ENCODE data around the gene CNTNAP2. TPM values are rescaled to one million over a fixed set of nuclear protein-coding genes. Genes with fewer than 3 reads are reported as not detected.
A peak's percentile ranks its signal among the peaks of the same experiment; 100 is the strongest.

The CNTNAP2 gene
- total RNA-seq, 1 experiment from 2014 or later = 42.5 TPM

DNA sequence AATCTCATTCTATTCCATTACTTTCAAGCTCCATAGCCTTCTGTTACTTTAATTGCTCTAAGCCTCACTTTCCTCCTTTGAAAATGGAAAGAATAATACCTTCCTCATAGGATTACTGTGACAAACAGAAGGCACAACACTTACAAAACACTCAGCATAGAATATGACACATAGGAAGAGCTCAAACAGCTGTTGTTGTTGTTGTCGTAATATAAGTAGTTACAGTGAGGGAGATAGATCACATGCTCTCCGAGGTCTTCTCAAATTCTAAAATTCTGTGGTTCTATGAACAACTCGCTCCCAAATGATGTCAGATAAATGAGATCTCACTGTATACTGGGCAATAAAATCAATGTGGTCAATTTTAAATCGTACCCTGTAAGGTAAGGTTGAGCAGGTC lies 1424.7 kb downstream of the CNTNAP2 start:
- Histone ChIP-seq H3K36me3 (ENCODE audit: control insufficient read depth, insufficient read depth, low read length) (no peaks in the 10 kb centered on the region), H3K9me3 (peaks cover 20% of the 10 kb centered on the region; the same call in 1 of the 2 replicates), H3K27me3 (replicated peaks; ENCODE audit: control insufficient read depth, insufficient read depth, low read length) (no peaks in the 10 kb centered on the region), H3K4me3 (ENCODE audit: low read depth, low read length) (no peak overlapping the region), H3K4me1 (no peaks in the 10 kb centered on the region)
- intact Hi-C loops (cut with micrococcal nuclease; ENCODE audit: unreplicated experiment) = no loop called here
- Mint-ChIP-seq H3K4me1 (ENCODE audit: low read depth, unreplicated experiment) (peaks cover 7% of the 10 kb centered on the region), H3K9me3 (ENCODE audit: unreplicated experiment) (peaks cover 54% of the 10 kb centered on the region), H3K27ac (ENCODE audit: unreplicated experiment) (no peak overlapping the region), H3K27me3 (ENCODE audit: insufficient read depth, unreplicated experiment) (no peaks in the 10 kb centered on the region), H3K4me3 (ENCODE audit: unreplicated experiment) (no peak overlapping the region), H3K36me3 (ENCODE audit: insufficient read depth, unreplicated experiment) (no peaks in the 10 kb centered on the region)
- no peak for DNase-seq
- BruUV-seq (replicated peaks) = no TSS peak
- POLR2A ChIA-PET = no interaction called here
- CTCF ChIA-PET = no interaction called here
- TF ChIP-seq CTCF (IDR thresholded peaks at IDR 0.05; ENCODE audit: insufficient read depth in 1 of 2, low read depth in 1 of 2, low read length in 1 of 2, severe bottlenecking in 1 of 2, unreplicated experiment in 1 of 2) = no peak

DNA sequence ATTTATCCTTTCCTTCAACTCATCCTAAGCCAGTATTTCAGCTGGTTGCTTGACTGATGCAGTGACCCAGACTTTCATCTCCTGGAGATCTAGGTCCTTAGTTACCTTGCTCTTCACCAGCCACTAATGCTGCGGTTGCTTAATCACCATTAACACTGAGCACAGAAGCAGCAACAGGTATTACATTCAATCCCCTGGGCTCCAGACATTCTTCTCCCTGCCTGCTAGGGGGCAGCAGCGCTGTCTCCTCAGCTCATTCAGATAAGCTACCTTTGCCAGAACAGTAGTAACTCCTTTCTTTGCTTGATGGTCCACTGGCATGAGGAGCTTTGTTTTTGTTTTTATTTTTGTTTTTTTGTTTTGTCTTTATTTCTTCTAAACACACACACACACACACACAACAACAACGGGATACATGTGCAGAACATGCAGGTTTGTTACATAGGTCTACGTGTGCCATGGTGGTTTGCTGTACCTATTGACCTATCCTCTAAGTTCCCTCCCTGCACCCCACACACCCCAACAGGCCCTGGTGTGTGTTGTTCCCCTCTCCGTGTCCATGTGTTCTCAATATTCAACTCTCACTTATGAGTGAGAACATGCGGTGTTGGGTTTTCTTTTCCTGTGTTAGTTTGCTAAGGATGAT lies 1430.8 kb downstream of the CNTNAP2 start:
- H3K4me3 ChIP-seq (ENCODE audit: low read depth, low read length) = no peak overlapping the region
- peaks cover 20% of the 10 kb centered on the region; the same call in 1 of the 2 replicates for H3K9me3 ChIP-seq
- ChIA-PET CTCF (interaction anchor here (0.6 to 1.5 kb wide), 3 partner anchors 115 to 695 kb away, joined by 3 to 4 read pairs (median 3); no protein-coding TSS in a partner anchor), POLR2A (no interaction called here)
- DNase-seq = peak; percentile 37 to 56
- no peaks in the 10 kb centered on the region for H3K27me3 Mint-ChIP-seq (ENCODE audit: insufficient read depth, unreplicated experiment)
- H3K9me3 Mint-ChIP-seq (ENCODE audit: unreplicated experiment) = peaks cover 34% of the 10 kb centered on the region
- no peak overlapping the region for H3K27ac Mint-ChIP-seq (ENCODE audit: unreplicated experiment)
- H3K4me1 ChIP-seq = no peaks in the 10 kb centered on the region
- BruUV-seq (replicated peaks) = no TSS peak
- peak; percentile 46 to 47 for TF ChIP-seq CTCF (IDR thresholded peaks at IDR 0.05; ENCODE audit: insufficient read depth in 1 of 2, low read depth in 1 of 2, low read length in 1 of 2, severe bottlenecking in 1 of 2, unreplicated experiment in 1 of 2)
- H3K36me3 Mint-ChIP-seq (ENCODE audit: insufficient read depth, unreplicated experiment) = no peaks in the 10 kb centered on the region
- H3K27me3 ChIP-seq (replicated peaks; ENCODE audit: control insufficient read depth, insufficient read depth, low read length) = no peaks in the 10 kb centered on the region
- H3K36me3 ChIP-seq (ENCODE audit: control insufficient read depth, insufficient read depth, low read length) = no peaks in the 10 kb centered on the region
- no peaks in the 10 kb centered on the region for H3K4me1 Mint-ChIP-seq (ENCODE audit: low read depth, unreplicated experiment)
- intact Hi-C loops (cut with micrococcal nuclease; ENCODE audit: unreplicated experiment) = loop anchor here (1.0 to 2.0 kb wide), 2 partner anchors 27 to 537 kb away; no protein-coding TSS in a partner anchor
- no peak overlapping the region for H3K4me3 Mint-ChIP-seq (ENCODE audit: unreplicated experiment)

DNA sequence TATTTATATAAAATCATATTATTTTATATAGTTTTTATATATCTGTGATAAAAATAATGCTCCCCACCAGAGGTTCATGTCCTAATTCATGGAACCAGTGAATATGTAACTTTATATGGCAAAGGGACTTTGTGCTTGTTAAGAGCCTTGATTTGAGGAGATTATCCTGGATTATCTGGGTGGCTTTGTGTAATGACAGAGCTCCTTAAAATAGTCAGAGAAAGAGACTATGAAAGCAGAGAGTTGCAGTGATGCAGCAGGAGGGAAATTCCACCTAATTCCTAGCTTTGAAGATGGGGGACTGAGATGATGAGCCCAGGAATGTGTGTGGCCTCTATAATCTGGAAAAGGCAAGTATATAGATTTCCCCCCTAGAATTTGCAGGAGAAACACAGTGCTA lies 1439.7 kb downstream of the CNTNAP2 start:
- Mint-ChIP-seq H3K4me1 (ENCODE audit: low read depth, unreplicated experiment) (no peaks in the 10 kb centered on the region), H3K9me3 (ENCODE audit: unreplicated experiment) (peaks cover 9% of the 10 kb centered on the region), H3K27me3 (ENCODE audit: insufficient read depth, unreplicated experiment) (peaks cover 3% of the 10 kb centered on the region), H3K36me3 (ENCODE audit: insufficient read depth, unreplicated experiment) (no peaks in the 10 kb centered on the region), H3K4me3 (ENCODE audit: unreplicated experiment) (no peak overlapping the region), H3K27ac (ENCODE audit: unreplicated experiment) (no peak overlapping the region)
- Histone ChIP-seq H3K9me3 (no peaks in the 10 kb centered on the region), H3K4me1 (no peaks in the 10 kb centered on the region), H3K27me3 (replicated peaks; ENCODE audit: control insufficient read depth, insufficient read depth, low read length) (no peaks in the 10 kb centered on the region; the same call in 1 of the 2 replicates), H3K4me3 (ENCODE audit: low read depth, low read length) (no peak overlapping the region), H3K36me3 (ENCODE audit: control insufficient read depth, insufficient read depth, low read length) (no peaks in the 10 kb centered on the region)
- CTCF ChIA-PET = no interaction called here
- no peak for DNase-seq
- BruUV-seq (replicated peaks) = no TSS peak
- intact Hi-C loops (cut with micrococcal nuclease; ENCODE audit: unreplicated experiment) = no loop called here
- TF ChIP-seq CTCF (IDR thresholded peaks at IDR 0.05; ENCODE audit: insufficient read depth in 1 of 2, low read depth in 1 of 2, low read length in 1 of 2, severe bottlenecking in 1 of 2, unreplicated experiment in 1 of 2) = no peak
- POLR2A ChIA-PET = no interaction called here

Data from Caco-2 (cell line).